ENCODE measurements around the gene DAB2.
"Not testable (repeated sequence)": the region's sequence is repeated elsewhere in the genome, so short reads cannot be mapped to it uniquely, and the experiment has no call there.

The DAB2 gene

DNA sequence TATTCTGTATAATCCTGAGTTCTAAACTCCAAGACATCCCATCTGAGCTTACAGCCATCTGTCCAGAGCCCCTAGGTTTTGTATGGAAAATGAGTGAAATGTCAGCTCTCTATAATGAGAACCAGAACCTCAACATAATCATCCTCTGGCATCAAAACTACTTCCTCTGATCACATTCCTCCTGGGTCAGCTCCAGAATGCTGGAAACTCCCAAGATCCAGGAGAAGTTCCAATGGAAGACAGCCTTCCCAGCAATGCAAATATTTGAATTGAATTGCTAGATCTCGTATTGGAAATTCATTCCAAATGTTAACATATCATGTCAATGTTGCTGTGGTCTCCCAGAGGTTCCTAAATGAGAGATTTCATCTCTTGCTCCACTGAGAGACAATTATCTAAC, 84.3 kb downstream of the DAB2 start:
- no peak for DNase-seq (ENCODE audit: low read depth)

- no peak for DNase-seq (ENCODE audit: low read depth)
Observed at GRCh38 chr5:39337252-39337915, 87.4 kb downstream of the DAB2 start.

GRCh38 chr5:39334296-39334695, 90.5 kb downstream of the DAB2 start:
- DNase-seq (ENCODE audit: low read depth) = not testable (repeated sequence)

GRCh38 chr5:39333104-39333503, 91.7 kb downstream of the DAB2 start:
- DNase-seq (ENCODE audit: low read depth) = no peak

DNA sequence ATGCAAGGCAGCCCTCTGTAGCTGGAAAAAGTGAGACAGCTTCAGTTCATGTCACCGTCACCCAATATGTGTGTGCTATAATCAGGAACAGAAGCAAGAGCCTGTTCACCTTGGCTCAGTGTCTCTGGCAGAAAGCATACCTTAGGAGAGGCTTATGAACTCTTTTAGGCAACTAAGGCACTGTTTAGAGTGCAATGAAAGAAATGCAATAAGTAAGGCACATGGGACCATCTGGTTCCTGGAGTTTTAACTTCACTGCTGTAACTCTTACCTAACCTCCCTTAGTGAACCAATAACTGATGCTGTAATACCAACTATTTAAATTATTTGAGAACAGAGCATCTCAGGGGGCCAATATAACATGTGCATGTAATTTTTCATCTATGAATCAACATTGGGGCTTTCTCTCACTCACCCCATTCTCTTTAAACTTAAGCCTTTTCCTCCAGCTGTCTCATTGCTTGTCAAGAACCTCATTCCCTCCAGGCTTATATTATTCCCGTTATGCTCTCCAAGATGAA, 92.9 kb downstream of the DAB2 start:
- DNase-seq (ENCODE audit: low read depth) = no peak

- DNase-seq (ENCODE audit: low read depth) = no peak
Observed at GRCh38 chr5:39328731-39329130, 96.0 kb downstream of the DAB2 start.

- DNase-seq (ENCODE audit: low read depth) = no peak
Observed at GRCh38 chr5:39323542-39323941, 101.2 kb downstream of the DAB2 start.
